ENCODE data around the gene DST. TPM values are rescaled to one million over a fixed set of nuclear protein-coding genes. Genes with fewer than 3 reads are reported as not detected.

The DST gene
- polyA plus RNA-seq, 1 of the 3 experiments (the other 2 are of a cell fraction) = 64.3 TPM

DNA sequence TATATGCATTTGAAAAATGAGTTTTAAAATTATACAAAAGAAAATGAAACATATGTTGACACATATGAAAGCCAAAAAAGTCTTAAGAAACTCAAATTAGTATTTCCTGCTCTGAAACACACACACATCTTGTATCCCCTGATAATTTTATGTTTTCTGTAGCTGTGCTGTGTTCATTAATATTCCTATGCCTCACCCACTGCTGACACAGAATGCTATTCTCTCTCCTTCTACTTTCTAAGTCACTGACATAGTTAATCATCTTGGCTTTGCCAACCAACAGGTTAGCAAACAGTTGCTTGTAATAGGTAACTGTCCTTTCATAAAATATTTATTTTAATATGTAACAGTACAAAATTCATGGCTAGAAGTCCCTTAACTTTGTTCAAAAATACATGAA lies 140.7 kb downstream of the DST start:
- no peaks in the 10 kb centered on the region for H4K20me1 ChIP-seq (ENCODE audit: insufficient read depth)
- H3K4me1 ChIP-seq (ENCODE audit: control insufficient read depth in 1 of 2, insufficient read depth in 2 of 2, low read depth in 1 of 2, low read length in 1 of 2) = no peaks in the 10 kb centered on the region; a peak in 2 of 4 replicates
- peaks cover 15% of the 10 kb centered on the region for H3F3A ChIP-seq (replicated peaks; ENCODE audit: insufficient read depth)
- no peak overlapping the region for H3K4me3 ChIP-seq (ENCODE audit: low read depth in 2 of 2, low read length in 1 of 2)
- no peaks in the 10 kb centered on the region for H3K27me3 ChIP-seq (ENCODE audit: insufficient read depth)
- H3K9me2 ChIP-seq = no peaks in the 10 kb centered on the region; the same call in 1 of the 2 replicates
- no peak for DNase-seq
- H3K9ac ChIP-seq = no peak overlapping the region
- H2AFZ ChIP-seq (ENCODE audit: low read depth) = no peak overlapping the region
- no peak for TF ChIP-seq NRF1 (IDR thresholded peaks at IDR 0.05; ENCODE audit: low read depth, low read length)
- no peak for TF ChIP-seq ELF1 (IDR thresholded peaks at IDR 0.05)
- TF ChIP-seq GATA2 (CRISPR knock-in tag; IDR thresholded peaks at IDR 0.05) = no peak
- TF ChIP-seq, protein P1, sequence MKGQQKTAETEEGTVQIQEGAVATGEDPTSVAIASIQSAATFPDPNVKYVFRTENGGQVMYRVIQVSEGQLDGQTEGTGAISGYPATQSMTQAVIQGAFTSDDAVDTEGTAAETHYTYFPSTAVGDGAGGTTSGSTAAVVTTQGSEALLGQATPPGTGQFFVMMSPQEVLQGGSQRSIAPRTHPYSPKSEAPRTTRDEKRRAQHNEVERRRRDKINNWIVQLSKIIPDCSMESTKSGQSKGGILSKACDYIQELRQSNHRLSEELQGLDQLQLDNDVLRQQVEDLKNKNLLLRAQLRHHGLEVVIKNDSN (IDR thresholded peaks at IDR 0.05; ENCODE audit: borderline replicate concordance, low read depth) = no peak
- TF ChIP-seq RFX5 (IDR thresholded peaks at IDR 0.05; ENCODE audit: low read length) = no peak
- TF ChIP-seq, protein P2, sequence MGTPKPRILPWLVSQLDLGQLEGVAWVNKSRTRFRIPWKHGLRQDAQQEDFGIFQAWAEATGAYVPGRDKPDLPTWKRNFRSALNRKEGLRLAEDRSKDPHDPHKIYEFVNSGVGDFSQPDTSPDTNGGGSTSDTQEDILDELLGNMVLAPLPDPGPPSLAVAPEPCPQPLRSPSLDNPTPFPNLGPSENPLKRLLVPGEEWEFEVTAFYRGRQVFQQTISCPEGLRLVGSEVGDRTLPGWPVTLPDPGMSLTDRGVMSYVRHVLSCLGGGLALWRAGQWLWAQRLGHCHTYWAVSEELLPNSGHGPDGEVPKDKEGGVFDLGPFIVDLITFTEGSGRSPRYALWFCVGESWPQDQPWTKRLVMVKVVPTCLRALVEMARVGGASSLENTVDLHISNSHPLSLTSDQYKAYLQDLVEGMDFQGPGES (IDR thresholded peaks at IDR 0.05; ENCODE audit: low read depth, low read length) = no peak
- TF ChIP-seq, protein P3, sequence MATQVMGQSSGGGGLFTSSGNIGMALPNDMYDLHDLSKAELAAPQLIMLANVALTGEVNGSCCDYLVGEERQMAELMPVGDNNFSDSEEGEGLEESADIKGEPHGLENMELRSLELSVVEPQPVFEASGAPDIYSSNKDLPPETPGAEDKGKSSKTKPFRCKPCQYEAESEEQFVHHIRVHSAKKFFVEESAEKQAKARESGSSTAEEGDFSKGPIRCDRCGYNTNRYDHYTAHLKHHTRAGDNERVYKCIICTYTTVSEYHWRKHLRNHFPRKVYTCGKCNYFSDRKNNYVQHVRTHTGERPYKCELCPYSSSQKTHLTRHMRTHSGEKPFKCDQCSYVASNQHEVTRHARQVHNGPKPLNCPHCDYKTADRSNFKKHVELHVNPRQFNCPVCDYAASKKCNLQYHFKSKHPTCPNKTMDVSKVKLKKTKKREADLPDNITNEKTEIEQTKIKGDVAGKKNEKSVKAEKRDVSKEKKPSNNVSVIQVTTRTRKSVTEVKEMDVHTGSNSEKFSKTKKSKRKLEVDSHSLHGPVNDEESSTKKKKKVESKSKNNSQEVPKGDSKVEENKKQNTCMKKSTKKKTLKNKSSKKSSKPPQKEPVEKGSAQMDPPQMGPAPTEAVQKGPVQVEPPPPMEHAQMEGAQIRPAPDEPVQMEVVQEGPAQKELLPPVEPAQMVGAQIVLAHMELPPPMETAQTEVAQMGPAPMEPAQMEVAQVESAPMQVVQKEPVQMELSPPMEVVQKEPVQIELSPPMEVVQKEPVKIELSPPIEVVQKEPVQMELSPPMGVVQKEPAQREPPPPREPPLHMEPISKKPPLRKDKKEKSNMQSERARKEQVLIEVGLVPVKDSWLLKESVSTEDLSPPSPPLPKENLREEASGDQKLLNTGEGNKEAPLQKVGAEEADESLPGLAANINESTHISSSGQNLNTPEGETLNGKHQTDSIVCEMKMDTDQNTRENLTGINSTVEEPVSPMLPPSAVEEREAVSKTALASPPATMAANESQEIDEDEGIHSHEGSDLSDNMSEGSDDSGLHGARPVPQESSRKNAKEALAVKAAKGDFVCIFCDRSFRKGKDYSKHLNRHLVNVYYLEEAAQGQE (IDR thresholded peaks at IDR 0.05; ENCODE audit: low read depth, low read length) = no peak
- no peak for TF ChIP-seq GABPA (IDR thresholded peaks at IDR 0.05; ENCODE audit: low read depth)
- TF ChIP-seq CHD2 (IDR thresholded peaks at IDR 0.05; ENCODE audit: low read length, partially characterized antibody) = no peak
- no peak for TF ChIP-seq JUND (IDR thresholded peaks at IDR 0.05)
- no peak for TF ChIP-seq RCOR1 (IDR thresholded peaks at IDR 0.05; ENCODE audit: low read length)
- TF ChIP-seq YY1 (IDR thresholded peaks at IDR 0.05; ENCODE audit: low read depth) = no peak
- TF ChIP-seq, protein P4, sequence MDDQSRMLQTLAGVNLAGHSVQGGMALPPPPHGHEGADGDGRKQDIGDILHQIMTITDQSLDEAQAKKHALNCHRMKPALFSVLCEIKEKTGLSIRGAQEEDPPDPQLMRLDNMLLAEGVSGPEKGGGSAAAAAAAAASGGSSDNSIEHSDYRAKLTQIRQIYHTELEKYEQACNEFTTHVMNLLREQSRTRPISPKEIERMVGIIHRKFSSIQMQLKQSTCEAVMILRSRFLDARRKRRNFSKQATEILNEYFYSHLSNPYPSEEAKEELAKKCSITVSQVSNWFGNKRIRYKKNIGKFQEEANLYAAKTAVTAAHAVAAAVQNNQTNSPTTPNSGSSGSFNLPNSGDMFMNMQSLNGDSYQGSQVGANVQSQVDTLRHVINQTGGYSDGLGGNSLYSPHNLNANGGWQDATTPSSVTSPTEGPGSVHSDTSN (IDR thresholded peaks at IDR 0.05) = no peak
- TF ChIP-seq RXRA (IDR thresholded peaks at IDR 0.05; ENCODE audit: borderline replicate concordance, low read depth) = no peak
- no peak for TF ChIP-seq MEF2A (IDR thresholded peaks at IDR 0.05; ENCODE audit: borderline replicate concordance, low read depth)
- no peak overlapping the region for H3K27ac ChIP-seq (ENCODE audit: low read depth in 2 of 2, low read length in 1 of 2)
- peaks cover 7% of the 10 kb centered on the region for H3K79me2 ChIP-seq (ENCODE audit: insufficient read depth)
- peaks cover 80 to 98% of the 10 kb centered on the region in 2 experiments for H3K36me3 ChIP-seq (replicated peaks in 1 of 2; ENCODE audit: control insufficient read depth in 1 of 2, insufficient read depth in 2 of 2, low read length in 1 of 2)
- ChIA-PET POLR2A (no interaction called here), CTCF (no interaction called here)
- H3K9me3 ChIP-seq = no peaks in the 10 kb centered on the region
- no peak overlapping the region for H3K4me2 ChIP-seq

All from SK-N-SH (cell line).